ENCODE results near the gene ZNF618. TPM values are rescaled to one million over a fixed set of nuclear protein-coding genes. Genes with fewer than 3 reads are reported as not detected.

ZNF618 gene
- polyA plus RNA-seq, 4 donors, result 0.22 to 5.5 (median 1.9) TPM

- FAIRE-seq, result no peak
- peaks cover 0 to 46% (median 0%) of the 10 kb centered on the region in 3 donors for H3K36me3 ChIP-seq (ENCODE audit: control insufficient read depth in 3 of 3, insufficient read depth in 2 of 3, low read depth in 1 of 3, low read length in 3 of 3)
- DNase-seq, result no peak
- H3K9me3 ChIP-seq (ENCODE audit: control insufficient read depth in 2 of 2, insufficient read depth in 1 of 2, low read depth in 1 of 2, low read length in 1 of 2), result no peaks in the 10 kb centered on the region
- H3K4me1 ChIP-seq (ENCODE audit: control insufficient read depth in 3 of 3, insufficient read depth in 2 of 3, low read depth in 1 of 3, low read length in 2 of 3), result no peaks in the 10 kb centered on the region
- H3K4me3 ChIP-seq (ENCODE audit: low read depth in 1 of 3, low read length in 3 of 3), result no peak overlapping the region
- 90 to 96% (median 95%) methylated on average over 18 of the region's 18 CpGs for WGBS, 3 donors
- no peak overlapping the region for H3K27ac ChIP-seq (ENCODE audit: low read depth in 1 of 3, low read length in 2 of 3)
- H3K27me3 ChIP-seq (ENCODE audit: control insufficient read depth in 3 of 3, insufficient read depth in 3 of 3, low read length in 3 of 3), result no peaks in the 10 kb centered on the region
Measured at GRCh38 chr9:114055061-114055460, 179.0 kb downstream of the ZNF618 start.

- H3K4me3 ChIP-seq (ENCODE audit: low read depth in 1 of 3, low read length in 3 of 3), result no peak overlapping the region
- FAIRE-seq, result no peak
- H3K27me3 ChIP-seq (ENCODE audit: control insufficient read depth in 3 of 3, insufficient read depth in 3 of 3, low read length in 3 of 3), result no peaks in the 10 kb centered on the region
- no peak for DNase-seq
- H3K36me3 ChIP-seq (ENCODE audit: control insufficient read depth in 3 of 3, insufficient read depth in 2 of 3, low read depth in 1 of 3, low read length in 3 of 3), result peaks cover 0 to 40% (median 0%) of the 10 kb centered on the region in 3 donors
- 85 to 93% (median 86%) methylated on average over 7 of the region's 7 CpGs for WGBS, 3 donors
- H3K27ac ChIP-seq (ENCODE audit: low read depth in 1 of 3, low read length in 2 of 3), result no peak overlapping the region
- no peaks in the 10 kb centered on the region for H3K9me3 ChIP-seq (ENCODE audit: control insufficient read depth in 2 of 2, insufficient read depth in 1 of 2, low read depth in 1 of 2, low read length in 1 of 2)
- H3K4me1 ChIP-seq (ENCODE audit: control insufficient read depth in 3 of 3, insufficient read depth in 2 of 3, low read depth in 1 of 3, low read length in 2 of 3), result no peaks in the 10 kb centered on the region
Measured at GRCh38 chr9:114055894-114056293, 179.8 kb downstream of the ZNF618 start.

GRCh38 chr9:114056527-114056926 lies 180.4 kb downstream of the ZNF618 start:
- Histone ChIP-seq H3K9me3 (ENCODE audit: control insufficient read depth in 2 of 2, insufficient read depth in 1 of 2, low read depth in 1 of 2, low read length in 1 of 2) (no peaks in the 10 kb centered on the region), H3K27ac (ENCODE audit: low read depth in 1 of 3, low read length in 2 of 3) (no peak overlapping the region), H3K4me1 (ENCODE audit: control insufficient read depth in 3 of 3, insufficient read depth in 2 of 3, low read depth in 1 of 3, low read length in 2 of 3) (no peaks in the 10 kb centered on the region), H3K27me3 (ENCODE audit: control insufficient read depth in 3 of 3, insufficient read depth in 3 of 3, low read length in 3 of 3) (no peaks in the 10 kb centered on the region), H3K36me3 (ENCODE audit: control insufficient read depth in 3 of 3, insufficient read depth in 2 of 3, low read depth in 1 of 3, low read length in 3 of 3) (peaks cover 0 to 35% (median 0%) of the 10 kb centered on the region in 3 donors), H3K4me3 (ENCODE audit: low read depth in 1 of 3, low read length in 3 of 3) (no peak overlapping the region)
- DNase-seq, result no peak
- WGBS, 3 donors, result 91 to 93% (median 92%) methylated on average over 5 of the region's 5 CpGs
- FAIRE-seq, result no peak

GRCh38 chr9:114057161-114057885 lies 181.2 kb downstream of the ZNF618 start:
- DNase-seq (no peak), FAIRE-seq (no peak)
- Histone ChIP-seq H3K27me3 (ENCODE audit: control insufficient read depth in 3 of 3, insufficient read depth in 3 of 3, low read length in 3 of 3) (no peaks in the 10 kb centered on the region), H3K27ac (ENCODE audit: low read depth in 1 of 3, low read length in 2 of 3) (no peak overlapping the region), H3K36me3 (ENCODE audit: control insufficient read depth in 3 of 3, insufficient read depth in 2 of 3, low read depth in 1 of 3, low read length in 3 of 3) (peaks cover 0 to 27% (median 0%) of the 10 kb centered on the region in 3 donors), H3K4me1 (ENCODE audit: control insufficient read depth in 3 of 3, insufficient read depth in 2 of 3, low read depth in 1 of 3, low read length in 2 of 3) (peaks cover 0 to 6% (median 0%) of the 10 kb centered on the region in 3 donors), H3K4me3 (ENCODE audit: low read depth in 1 of 3, low read length in 3 of 3) (no peak overlapping the region), H3K9me3 (ENCODE audit: control insufficient read depth in 2 of 2, insufficient read depth in 1 of 2, low read depth in 1 of 2, low read length in 1 of 2) (no peaks in the 10 kb centered on the region)
- WGBS, 3 donors, result 73 to 83% (median 82%) methylated on average over 7 of the region's 7 CpGs

- H3K36me3 ChIP-seq (ENCODE audit: control insufficient read depth in 3 of 3, insufficient read depth in 2 of 3, low read depth in 1 of 3, low read length in 3 of 3), result peaks cover 0 to 21% (median 0%) of the 10 kb centered on the region in 3 donors
- no peak overlapping the region for H3K4me3 ChIP-seq (ENCODE audit: low read depth in 1 of 3, low read length in 3 of 3)
- no peak for FAIRE-seq
- no peaks in the 10 kb centered on the region for H3K27me3 ChIP-seq (ENCODE audit: control insufficient read depth in 3 of 3, insufficient read depth in 3 of 3, low read length in 3 of 3)
- WGBS, 3 donors, result 71 to 83% (median 78%) methylated on average over 4 of the region's 4 CpGs
- peaks cover 0 to 14% (median 0%) of the 10 kb centered on the region in 3 donors for H3K4me1 ChIP-seq (ENCODE audit: control insufficient read depth in 3 of 3, insufficient read depth in 2 of 3, low read depth in 1 of 3, low read length in 2 of 3)
- no peaks in the 10 kb centered on the region for H3K9me3 ChIP-seq (ENCODE audit: control insufficient read depth in 2 of 2, insufficient read depth in 1 of 2, low read depth in 1 of 2, low read length in 1 of 2)
- H3K27ac ChIP-seq (ENCODE audit: low read depth in 1 of 3, low read length in 2 of 3), result no peak overlapping the region
- DNase-seq, result no peak
Measured at GRCh38 chr9:114058688-114059046, 182.6 kb downstream of the ZNF618 start.

GRCh38 chr9:114059047-114059803 lies 183.1 kb downstream of the ZNF618 start:
- no peak for DNase-seq
- FAIRE-seq, result no peak
- H3K9me3 ChIP-seq (ENCODE audit: control insufficient read depth in 2 of 2, insufficient read depth in 1 of 2, low read depth in 1 of 2, low read length in 1 of 2), result no peaks in the 10 kb centered on the region
- whole genome bisulfite sequencing, 3 donors, result 68 to 89% (median 80%) methylated on average over 8 of the region's 8 CpGs
- H3K36me3 ChIP-seq (ENCODE audit: control insufficient read depth in 3 of 3, insufficient read depth in 2 of 3, low read depth in 1 of 3, low read length in 3 of 3), result peaks cover 0 to 19% (median 0%) of the 10 kb centered on the region in 3 donors
- H3K27me3 ChIP-seq (ENCODE audit: control insufficient read depth in 3 of 3, insufficient read depth in 3 of 3, low read length in 3 of 3), result no peaks in the 10 kb centered on the region
- H3K4me3 ChIP-seq (ENCODE audit: low read depth in 1 of 3, low read length in 3 of 3), result no peak overlapping the region
- H3K4me1 ChIP-seq (ENCODE audit: control insufficient read depth in 3 of 3, insufficient read depth in 2 of 3, low read depth in 1 of 3, low read length in 2 of 3), result peaks cover 0 to 14% (median 0%) of the 10 kb centered on the region in 3 donors
- H3K27ac ChIP-seq (ENCODE audit: low read depth in 1 of 3, low read length in 2 of 3), result no peak overlapping the region

- 82 to 89% (median 89%) methylated on average over 8 of the region's 8 CpGs for WGBS, 3 donors
- Histone ChIP-seq H3K36me3 (ENCODE audit: control insufficient read depth in 3 of 3, insufficient read depth in 2 of 3, low read depth in 1 of 3, low read length in 3 of 3) (peaks cover 0 to 16% (median 0%) of the 10 kb centered on the region in 3 donors), H3K27me3 (ENCODE audit: control insufficient read depth in 3 of 3, insufficient read depth in 3 of 3, low read length in 3 of 3) (no peaks in the 10 kb centered on the region), H3K27ac (ENCODE audit: low read depth in 1 of 3, low read length in 2 of 3) (no peak overlapping the region), H3K4me3 (ENCODE audit: low read depth in 1 of 3, low read length in 3 of 3) (no peak overlapping the region), H3K9me3 (ENCODE audit: control insufficient read depth in 2 of 2, insufficient read depth in 1 of 2, low read depth in 1 of 2, low read length in 1 of 2) (no peaks in the 10 kb centered on the region), H3K4me1 (ENCODE audit: control insufficient read depth in 3 of 3, insufficient read depth in 2 of 3, low read depth in 1 of 3, low read length in 2 of 3) (peaks cover 0 to 14% (median 0%) of the 10 kb centered on the region in 3 donors)
- DNase-seq, result no peak
- no peak for FAIRE-seq
Measured at GRCh38 chr9:114060070-114060469, 184.0 kb downstream of the ZNF618 start.

GRCh38 chr9:114060711-114061110 lies 184.6 kb downstream of the ZNF618 start:
- Histone ChIP-seq H3K27me3 (ENCODE audit: control insufficient read depth in 3 of 3, insufficient read depth in 3 of 3, low read length in 3 of 3) (no peaks in the 10 kb centered on the region), H3K4me3 (ENCODE audit: low read depth in 1 of 3, low read length in 3 of 3) (no peak overlapping the region), H3K4me1 (ENCODE audit: control insufficient read depth in 3 of 3, insufficient read depth in 2 of 3, low read depth in 1 of 3, low read length in 2 of 3) (peaks cover 0 to 14% (median 0%) of the 10 kb centered on the region in 3 donors), H3K27ac (ENCODE audit: low read depth in 1 of 3, low read length in 2 of 3) (no peak overlapping the region), H3K36me3 (ENCODE audit: control insufficient read depth in 3 of 3, insufficient read depth in 2 of 3, low read depth in 1 of 3, low read length in 3 of 3) (peaks cover 0 to 15% (median 0%) of the 10 kb centered on the region in 3 donors), H3K9me3 (ENCODE audit: control insufficient read depth in 2 of 2, insufficient read depth in 1 of 2, low read depth in 1 of 2, low read length in 1 of 2) (no peaks in the 10 kb centered on the region)
- no peak for DNase-seq
- FAIRE-seq, result no peak
- 73 to 85% (median 74%) methylated on average over 9 of the region's 9 CpGs for whole genome bisulfite sequencing, 3 donors
